ENCODE data around the gene LCK. TPM values are rescaled to one million over a fixed set of nuclear protein-coding genes. Genes with fewer than 3 reads are reported as not detected.

The LCK gene
- not detected in 2 replicates for total RNA-seq (2011; cell fraction: chromatin; rRNA removed; ENCODE audit: low replicate concordance)
- total RNA-seq (2011; cell fraction: nucleolus; rRNA removed): not detected in 2 replicates
- total RNA-seq (2011; cell fraction: nucleoplasm; rRNA removed): 0.81 TPM in 1 of 2 replicates, not detected in the other
- total RNA-seq (2014; rRNA removed) (0.08 TPM in 1 of 2 replicates, not detected in the other), total RNA-seq (2014; rRNA removed; fragmentation: Illumina TruSeq; extraction: Trizol) (0.13 TPM in 1 of 2 replicates, not detected in the other), total RNA-seq (2015; rRNA removed; fragmentation: Illumina TruSeq; extraction: Trizol) (not detected in 2 replicates), total RNA-seq (2021) (0.38 and 0.47 TPM in 2 replicates), polyA plus RNA-seq (2011; rRNA removed) (not detected in 2 replicates), polyA plus RNA-seq (2014; fragmentation: Illumina TruSeq; extraction: Trizol) (0.04 TPM in 1 of 2 replicates, not detected in the other), polyA plus RNA-seq (2014; fragmentation: Nextera tagmentation; extraction: Ambion mirVana) (not detected), polyA plus RNA-seq (2014; rRNA removed) (0.13 TPM in 1 of 2 replicates, not detected in the other), polyA minus RNA-seq (2011; rRNA and poly(A)+ RNA removed) (not detected in 2 replicates), Bru-seq, nascent RNA (percentile 11 among the genes with signal in this experiment), BruChase-seq, experiment 1, labeled RNA remaining after a 2-hour chase (percentile 3 among the genes with signal in this experiment), BruChase-seq, experiment 2, labeled RNA remaining after a 6-hour chase (percentile 11 among the genes with signal in this experiment)
- polyA plus RNA-seq (2011; cell fraction: cytosol; rRNA removed): not detected in 2 replicates
- 0.41 TPM in 1 of 2 replicates, not detected in the other for polyA plus RNA-seq (2011; cell fraction: nucleus; rRNA removed)
- polyA plus RNA-seq (2012): not detected in 2 replicates
- polyA minus RNA-seq (2011; cell fraction: cytosol; rRNA and poly(A)+ RNA removed): not detected in 2 replicates
- polyA minus RNA-seq (2011; cell fraction: nucleus; rRNA and poly(A)+ RNA removed): not detected in 2 replicates
- long read RNA-seq, experiment 1: 0 reads
- long read RNA-seq, experiment 2: 0 reads
- long read RNA-seq, experiment 3: 0 reads

DNA sequence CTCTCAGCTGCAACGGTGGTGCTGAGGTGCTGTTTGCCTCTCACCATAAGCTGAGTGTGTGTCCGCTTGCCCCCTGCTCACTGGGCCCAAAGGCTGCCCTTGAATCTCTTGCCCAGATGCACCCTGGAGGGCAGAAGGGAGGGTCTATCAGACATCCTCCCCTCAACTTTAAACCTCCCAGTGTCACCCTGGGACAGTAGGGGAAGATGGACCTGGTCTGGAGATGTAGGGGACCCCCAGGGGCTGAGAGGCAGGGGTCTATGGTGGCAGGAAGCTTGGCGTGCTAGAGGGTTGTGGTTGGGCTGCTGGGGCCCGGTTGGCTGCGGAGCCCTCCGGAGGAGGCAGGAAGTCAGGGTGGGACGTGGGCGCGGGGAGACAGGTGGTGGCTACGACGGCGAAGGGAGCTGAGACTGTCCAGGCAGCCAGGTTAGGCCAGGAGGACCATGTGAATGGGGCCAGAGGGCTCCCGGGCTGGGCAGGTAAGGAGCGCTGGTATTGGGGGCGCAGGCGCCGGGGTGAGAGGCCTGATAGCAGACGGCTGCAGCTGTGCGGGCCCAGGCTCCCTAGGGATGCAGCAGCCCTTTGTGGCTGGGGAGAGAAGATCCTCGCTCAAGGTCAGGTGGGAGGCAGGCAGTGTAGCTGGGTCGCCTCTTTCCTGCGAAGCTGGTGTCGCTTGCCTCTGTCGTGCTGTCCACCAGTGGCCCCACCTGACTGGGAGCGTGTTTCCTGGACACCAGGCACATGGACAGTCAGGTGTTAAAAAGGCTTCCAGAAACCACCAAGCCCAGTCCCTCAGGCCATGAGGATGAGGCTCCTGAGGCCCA, at the start of gene LCK:
Gene LCK (plus strand): TSS at position 373 of the 824 bp plus-strand sequence. CDS start 23,065 bp downstream, outside the sequence.
- DNase-seq (ENCODE audit: extremely low read depth in 1 of 4, low spot score in 3 of 4): no peak
- no peaks in the 10 kb centered on the region for H3K36me3 ChIP-seq (ENCODE audit: control insufficient read depth, insufficient read depth, low read length)
- H3K4me2 ChIP-seq (ENCODE audit: insufficient read depth, low read length): peak within 1 kb of the TSS; percentile 20; the same call in 1 of the 2 replicates
- H3K9me1 ChIP-seq (ENCODE audit: control insufficient read depth, insufficient read depth, low read length): no peaks in the 10 kb centered on the region
- H2AFZ ChIP-seq (ENCODE audit: low read depth, low read length): peak within 1 kb of the TSS; percentile 68
- POLR2A ChIA-PET: interaction anchor here (0.6 to 2.0 kb wide), 2 partner anchors 7 to 33 kb away, joined by 4 to 6 read pairs; no protein-coding TSS in a partner anchor
- no peaks in the 10 kb centered on the region for H3K9me3 ChIP-seq (replicated peaks; ENCODE audit: control insufficient read depth, insufficient read depth, low read depth, low read length)
- no peak within 1 kb of the TSS for H3K4me3 ChIP-seq
- in situ Hi-C loops (cut with MboI) (no loop called here), intact Hi-C loops (cut with micrococcal nuclease) (no loop called here)
- WGBS (ENCODE audit: insufficient coverage, low coverage, missing lambda C conversion rate): 78% methylated on average over 24 of the region's 25 CpGs
- no peaks in the 10 kb centered on the region for H3K79me2 ChIP-seq (ENCODE audit: control insufficient read depth, insufficient read depth, low read length)
- H3K27me3 ChIP-seq (ENCODE audit: control insufficient read depth in 2 of 2, insufficient read depth in 2 of 2, low read length in 2 of 2): no peaks in the 10 kb centered on the region
- CTCF ChIA-PET (ENCODE audit: low intra/inter-chr PET ratio): no interaction called here
- H3K9ac ChIP-seq (ENCODE audit: insufficient read depth in 1 of 2, low read depth in 2 of 2, low read length in 2 of 2): peak within 1 kb of the TSS in 1 of 2 experiments; percentile 67; a peak in 2 of 4 replicates
- FAIRE-seq: no peak
- BruUV-seq (replicated peaks): no TSS peak
- peaks cover 27 to 33% of the 10 kb centered on the region in 2 experiments; a peak in 4 of 5 replicates for H3K4me1 ChIP-seq (replicated peaks in 1 of 2; ENCODE audit: control insufficient read depth in 2 of 2, insufficient read depth in 2 of 2, low read length in 2 of 2)
- ATAC-seq: no peak
- H3K27ac ChIP-seq (ENCODE audit: extremely low read depth, low read depth, low read length): no peak within 1 kb of the TSS
- H4K20me1 ChIP-seq (replicated peaks; ENCODE audit: control insufficient read depth, insufficient read depth, low read length): no peaks in the 10 kb centered on the region
- TF ChIP-seq ZNF785 (CRISPR knock-in tag; IDR thresholded peaks at IDR 0.05) (no peak), ZNF696 (CRISPR knock-in tag; conservative IDR thresholded peaks at IDR 0.05) (no peak), SNRNP70 (optimal IDR thresholded peaks at IDR 0.05; ENCODE audit: low read depth, low read length) (no peak), GATA2 (CRISPR knock-in tag; IDR thresholded peaks at IDR 0.05) (no peak), GTF2E2 (tag; IDR thresholded peaks at IDR 0.05) (no peak), ZNF12 (CRISPR knock-in tag; IDR thresholded peaks at IDR 0.05) (0 out of 2 replicates have a peak, but pooled peaks have one; percentile 26), HDAC6 (IDR thresholded peaks at IDR 0.05; ENCODE audit: low read depth, low read length) (no peak), ELF2 (CRISPR knock-in tag; IDR thresholded peaks at IDR 0.05) (no peak), U2AF1 (optimal IDR thresholded peaks at IDR 0.05; ENCODE audit: low read depth, low read length) (no peak), ZFP1 (CRISPR knock-in tag; IDR thresholded peaks at IDR 0.05) (no peak), NRF1 (conservative IDR thresholded peaks at IDR 0.05 in 1 of 2, IDR thresholded peaks at IDR 0.05 in 1 of 2) (no peak), CBX8 (IDR thresholded peaks at IDR 0.05; ENCODE audit: borderline replicate concordance, extremely low read depth, low read depth, low read length, poor library complexity, severe bottlenecking) (no peak), SIN3B (IDR thresholded peaks at IDR 0.05; ENCODE audit: low read depth) (no peak), SREBF2 (CRISPR knock-in tag; IDR thresholded peaks at IDR 0.05) (0 out of 2 replicates have a peak, but pooled peaks have one; percentile 38), RBFOX2 (IDR thresholded peaks at IDR 0.05; ENCODE audit: low read depth, low read length) (0 out of 2 replicates have a peak, but pooled peaks have one; percentile 33)
- TF ChIP-seq, protein P1, sequence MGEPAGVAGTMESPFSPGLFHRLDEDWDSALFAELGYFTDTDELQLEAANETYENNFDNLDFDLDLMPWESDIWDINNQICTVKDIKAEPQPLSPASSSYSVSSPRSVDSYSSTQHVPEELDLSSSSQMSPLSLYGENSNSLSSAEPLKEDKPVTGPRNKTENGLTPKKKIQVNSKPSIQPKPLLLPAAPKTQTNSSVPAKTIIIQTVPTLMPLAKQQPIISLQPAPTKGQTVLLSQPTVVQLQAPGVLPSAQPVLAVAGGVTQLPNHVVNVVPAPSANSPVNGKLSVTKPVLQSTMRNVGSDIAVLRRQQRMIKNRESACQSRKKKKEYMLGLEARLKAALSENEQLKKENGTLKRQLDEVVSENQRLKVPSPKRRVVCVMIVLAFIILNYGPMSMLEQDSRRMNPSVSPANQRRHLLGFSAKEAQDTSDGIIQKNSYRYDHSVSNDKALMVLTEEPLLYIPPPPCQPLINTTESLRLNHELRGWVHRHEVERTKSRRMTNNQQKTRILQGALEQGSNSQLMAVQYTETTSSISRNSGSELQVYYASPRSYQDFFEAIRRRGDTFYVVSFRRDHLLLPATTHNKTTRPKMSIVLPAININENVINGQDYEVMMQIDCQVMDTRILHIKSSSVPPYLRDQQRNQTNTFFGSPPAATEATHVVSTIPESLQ (CRISPR knock-in tag; IDR thresholded peaks at IDR 0.05): no peak

All from K562 (cell line).